SK-N-MC (cell line): ENCODE data around the gene TIGIT.

ENCODE experiments used
- EZH2 ChIP-seq: fragments of 200-600 bp; sonication (generic); IDR thresholded peaks from one replicate; pipeline ENCODE4 v1.6.1; 2017; ENCODE audit warnings: antibody characterized with exemption
- FOXP2 ChIP-seq: optimal IDR thresholded peaks from 2 replicates; pipeline ENCODE3; 2011; ENCODE audit warnings: mild to moderate bottlenecking, moderate library complexity; ENCODE audit not compliant: insufficient read depth; ENCODE audit errors: extremely low read length, control extremely low read depth
- POLR2AphosphoS5 ChIP-seq: IDR thresholded peaks from 2 replicates; pipeline ENCODE4 v1.6.1; 2012; ENCODE audit warnings: mild to moderate bottlenecking, low read depth, low read length, borderline replicate concordance

- no peak for TF ChIP-seq EZH2
- no peak for TF ChIP-seq POLR2AphosphoS5
- no peak for TF ChIP-seq FOXP2
Observed at GRCh38 chr3:114299941-114300624, 6.3 kb downstream of the TIGIT start.
